GM23338 (cell line): ENCODE data around the gene KLHL41. TPM values are rescaled to one million over a fixed set of nuclear protein-coding genes. Genes with fewer than 3 reads are reported as not detected.

Experiments used
- ATAC-seq: fragments of 200-7000 bp; cut with Tn5 transposase; 3 replicates; pipeline ENCODE4 v1.9.1; 2020
- DNase-seq: peaks from one replicate; pipeline ENCODE4 v3.0.0-alpha.2; 2015; ENCODE audit warnings: low spot score
- H2AFZ ChIP-seq: fragments of 200-600 bp; sonication (generic); 2 replicates; pipeline ENCODE4 v1.8.0; 2016; ENCODE audit warnings: antibody characterized with exemption, mild to moderate bottlenecking, moderate library complexity
- H3F3A ChIP-seq: fragments of 200-600 bp; sonication (generic); replicated peaks from 2 replicates; pipeline ENCODE4 v1.8.0; 2017; ENCODE audit warnings: antibody characterized with exemption, mixed run types, low read depth
- H3K27ac ChIP-seq: fragments of 200-600 bp; sonication (generic); 2 replicates; pipeline ENCODE4 v1.6.1; 2016; ENCODE audit warnings: low read depth
- H3K27me3 ChIP-seq: fragments of 200-600 bp; sonication (generic); 2 replicates; pipeline ENCODE4 v1.8.0; 2016; ENCODE audit warnings: mild to moderate bottlenecking, mixed run types, moderate library complexity; ENCODE audit not compliant: insufficient read depth
- H3K36me3 ChIP-seq: fragments of 200-600 bp; sonication (generic); 2 replicates; pipeline ENCODE4 v1.8.0; 2016; ENCODE audit warnings: mild to moderate bottlenecking; ENCODE audit not compliant: insufficient read depth
- H3K4me1 ChIP-seq: fragments of 200-600 bp; sonication (generic); 2 replicates; pipeline ENCODE4 v1.8.0; 2016; ENCODE audit warnings: mild to moderate bottlenecking, moderate library complexity; ENCODE audit not compliant: insufficient read depth
- H3K4me2 ChIP-seq: fragments of 200-600 bp; sonication (generic); 2 replicates; pipeline ENCODE4 v1.7.1; 2017; ENCODE audit warnings: mixed run types
- H3K4me3 ChIP-seq: fragments of 200-600 bp; sonication (generic); 2 replicates; pipeline ENCODE4 v1.6.1; 2016; ENCODE audit warnings: mixed run types
- H3K79me2 ChIP-seq: fragments of 200-600 bp; sonication (generic); replicated peaks from 2 replicates; pipeline ENCODE4 v1.8.0; 2017; ENCODE audit warnings: mild to moderate bottlenecking; ENCODE audit not compliant: insufficient read depth
- H3K9me2 ChIP-seq: fragments of 200-600 bp; sonication (generic); 2 replicates; pipeline ENCODE4 v1.8.0; 2017; ENCODE audit not compliant: insufficient read depth
- H4K20me1 ChIP-seq: fragments of 200-600 bp; sonication (generic); replicated peaks from 2 replicates; pipeline ENCODE4 v1.8.0; 2017; ENCODE audit warnings: mild to moderate bottlenecking; ENCODE audit not compliant: insufficient read depth
- H3K27ac Mint-ChIP-seq: 2 replicates; pipeline ENCODE4 v1.8.0; 2020; ENCODE audit warnings: inconsistent platforms, mild to moderate bottlenecking, moderate library complexity, mixed read lengths
- H3K27me3 Mint-ChIP-seq: 3 replicates; pipeline ENCODE4 v1.8.0; 2022; ENCODE audit warnings: low read depth, mild to moderate bottlenecking, moderate library complexity, mixed read lengths, inconsistent platforms; ENCODE audit not compliant: insufficient read depth, poor library complexity
- H3K36me3 Mint-ChIP-seq: 3 replicates; pipeline ENCODE4 v1.8.0; 2021; ENCODE audit warnings: low read depth, mild to moderate bottlenecking, inconsistent platforms, moderate library complexity, mixed read lengths
- H3K4me1 Mint-ChIP-seq: 3 replicates; pipeline ENCODE4 v1.8.0; 2020; ENCODE audit warnings: mild to moderate bottlenecking, inconsistent platforms, mixed read lengths
- H3K4me3 Mint-ChIP-seq: 3 replicates; pipeline ENCODE4 v1.8.0; 2021; ENCODE audit warnings: moderate library complexity, mild to moderate bottlenecking, inconsistent platforms, mixed read lengths
- H3K9me3 Mint-ChIP-seq: 3 replicates; pipeline ENCODE4 v1.8.0; 2020; ENCODE audit warnings: moderate library complexity, mild to moderate bottlenecking, inconsistent platforms, mixed read lengths
- CREB1 ChIP-seq: fragments of 250-450 bp; sonication (Bioruptor Pico); IDR thresholded peaks from 2 replicates; pipeline ENCODE4 v1.5.0; 2020; ENCODE audit warnings: low read depth, mild to moderate bottlenecking, moderate library complexity
- ETS1 ChIP-seq: IDR thresholded peaks from 2 replicates; pipeline ENCODE4 v1.6.1; 2016; ENCODE audit warnings: antibody characterized with exemption
- EZH2 ChIP-seq: fragments of 200-600 bp; sonication (generic); IDR thresholded peaks from one replicate; pipeline ENCODE4 v1.8.0; 2017; ENCODE audit warnings: antibody characterized with exemption, mild to moderate bottlenecking, low read depth; ENCODE audit not compliant: unreplicated experiment
- EZH2phosphoT487 ChIP-seq: fragments of 200-600 bp; sonication (generic); IDR thresholded peaks from one replicate; pipeline ENCODE4 v1.8.1; 2018; ENCODE audit warnings: antibody characterized with exemption; ENCODE audit not compliant: unreplicated experiment
- JUNB ChIP-seq: IDR thresholded peaks from one replicate; pipeline ENCODE4 v1.6.1; 2016; ENCODE audit warnings: antibody characterized with exemption; ENCODE audit not compliant: unreplicated experiment
- NANOG ChIP-seq: IDR thresholded peaks from 2 replicates; pipeline ENCODE4 v1.6.1; 2016; ENCODE audit warnings: antibody characterized with exemption, borderline replicate concordance
- POLR2AphosphoS5 ChIP-seq: IDR thresholded peaks from 2 replicates; pipeline ENCODE4 v1.6.1; 2016; ENCODE audit warnings: antibody characterized with exemption, low read depth
- ZNF114 ChIP-seq: fragments of 250-450 bp; sonication (Bioruptor Pico); IDR thresholded peaks from 2 replicates; pipeline ENCODE4 v1.5.0; 2020; ENCODE audit warnings: mild to moderate bottlenecking, moderate library complexity
- ZNF331 ChIP-seq: fragments of 250-450 bp; sonication (Bioruptor Pico); IDR thresholded peaks from 2 replicates; pipeline ENCODE4 v1.5.0; 2020; ENCODE audit warnings: low read depth, mild to moderate bottlenecking, moderate library complexity
- ZNF462 ChIP-seq: fragments of 250-450 bp; sonication (Bioruptor Pico); IDR thresholded peaks from 2 replicates; pipeline ENCODE4 v1.5.0; 2020; ENCODE audit warnings: mild to moderate bottlenecking, moderate library complexity
- polyA plus RNA-seq: library from polyadenylated mRNA; unstranded; fragments of >200 nt; fragmentation: Nextera tagmentation; extraction: Ambion mirVana; gene quantifications from 2 replicates; pipeline ENCODE4 v1.2.1, GENCODE V29; 2016
- total RNA-seq: library from RNA; depleted of rRNA; stranded (reverse); fragments of >200 nt; shearing (Covaris generic); gene quantifications from 2 replicates; pipeline ENCODE4 v1.2.3, GENCODE V29; 2014
- TF ChIP-seq, protein P1 (sequence below): IDR thresholded peaks from one replicate; pipeline ENCODE4 v1.6.1; 2018; ENCODE audit warnings: antibody characterized with exemption; ENCODE audit not compliant: unreplicated experiment

The KLHL41 gene
- total and polyA plus RNA-seq, 2 experiments from 2014 or later = not detected

DNA sequence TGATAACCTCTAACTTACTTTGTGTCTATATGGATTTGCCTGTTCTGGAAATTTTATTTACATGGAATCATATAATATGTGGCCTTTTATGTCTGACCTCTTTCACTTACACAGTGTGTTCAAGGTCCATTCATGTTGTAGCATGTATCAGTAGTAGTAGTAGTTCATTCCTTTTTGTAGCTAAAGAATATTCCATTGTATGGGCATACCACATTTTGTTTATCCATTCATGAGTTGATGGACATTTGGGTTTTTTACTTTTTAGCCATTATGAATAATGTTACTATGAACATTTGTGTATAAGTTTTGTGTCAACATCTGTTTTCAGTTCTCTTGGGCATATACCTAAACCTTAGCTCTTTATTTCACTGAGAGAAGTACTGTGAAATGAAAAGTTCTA, 18.7 kb upstream of the KLHL41 start (continued):
- no peak for TF ChIP-seq NANOG

DNA sequence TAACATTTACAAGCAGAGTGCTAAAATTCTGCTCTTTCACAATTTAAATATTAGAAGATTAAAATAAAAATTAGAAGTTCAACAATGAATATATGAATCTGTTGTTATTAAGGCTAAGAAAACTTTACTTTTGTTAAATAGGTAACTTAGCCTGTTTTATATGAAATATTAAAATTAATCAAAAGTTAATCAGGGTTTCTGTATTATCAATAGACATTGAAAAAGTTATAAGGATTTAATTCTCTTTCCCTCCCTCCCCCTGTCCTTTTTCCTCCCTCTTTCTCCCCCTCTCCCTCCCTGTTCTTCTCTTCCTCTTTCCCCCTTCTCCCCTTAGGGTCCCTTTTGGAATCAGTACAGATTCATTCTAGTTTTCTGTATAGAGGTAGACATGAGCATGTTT, 18.1 kb upstream of the KLHL41 start:
- Histone ChIP-seq H3K9me2 (no peaks in the 10 kb centered on the region), H3K27me3 (no peaks in the 10 kb centered on the region), H3F3A (no peaks in the 10 kb centered on the region), H3K27ac (no peak overlapping the region), H3K4me2 (no peak overlapping the region), H3K4me3 (no peak overlapping the region), H3K79me2 (no peaks in the 10 kb centered on the region), H3K36me3 (no peaks in the 10 kb centered on the region), H3K4me1 (no peaks in the 10 kb centered on the region), H4K20me1 (no peaks in the 10 kb centered on the region), H2AFZ (no peak overlapping the region)
- TF ChIP-seq ZNF462 (CRISPR knock-in tag) = no peak
- no peak for TF ChIP-seq EZH2phosphoT487
- TF ChIP-seq ETS1 = no peak
- no peak for TF ChIP-seq JUNB
- no peak for TF ChIP-seq EZH2
- no peak for TF ChIP-seq POLR2AphosphoS5
- TF ChIP-seq, protein P1, sequence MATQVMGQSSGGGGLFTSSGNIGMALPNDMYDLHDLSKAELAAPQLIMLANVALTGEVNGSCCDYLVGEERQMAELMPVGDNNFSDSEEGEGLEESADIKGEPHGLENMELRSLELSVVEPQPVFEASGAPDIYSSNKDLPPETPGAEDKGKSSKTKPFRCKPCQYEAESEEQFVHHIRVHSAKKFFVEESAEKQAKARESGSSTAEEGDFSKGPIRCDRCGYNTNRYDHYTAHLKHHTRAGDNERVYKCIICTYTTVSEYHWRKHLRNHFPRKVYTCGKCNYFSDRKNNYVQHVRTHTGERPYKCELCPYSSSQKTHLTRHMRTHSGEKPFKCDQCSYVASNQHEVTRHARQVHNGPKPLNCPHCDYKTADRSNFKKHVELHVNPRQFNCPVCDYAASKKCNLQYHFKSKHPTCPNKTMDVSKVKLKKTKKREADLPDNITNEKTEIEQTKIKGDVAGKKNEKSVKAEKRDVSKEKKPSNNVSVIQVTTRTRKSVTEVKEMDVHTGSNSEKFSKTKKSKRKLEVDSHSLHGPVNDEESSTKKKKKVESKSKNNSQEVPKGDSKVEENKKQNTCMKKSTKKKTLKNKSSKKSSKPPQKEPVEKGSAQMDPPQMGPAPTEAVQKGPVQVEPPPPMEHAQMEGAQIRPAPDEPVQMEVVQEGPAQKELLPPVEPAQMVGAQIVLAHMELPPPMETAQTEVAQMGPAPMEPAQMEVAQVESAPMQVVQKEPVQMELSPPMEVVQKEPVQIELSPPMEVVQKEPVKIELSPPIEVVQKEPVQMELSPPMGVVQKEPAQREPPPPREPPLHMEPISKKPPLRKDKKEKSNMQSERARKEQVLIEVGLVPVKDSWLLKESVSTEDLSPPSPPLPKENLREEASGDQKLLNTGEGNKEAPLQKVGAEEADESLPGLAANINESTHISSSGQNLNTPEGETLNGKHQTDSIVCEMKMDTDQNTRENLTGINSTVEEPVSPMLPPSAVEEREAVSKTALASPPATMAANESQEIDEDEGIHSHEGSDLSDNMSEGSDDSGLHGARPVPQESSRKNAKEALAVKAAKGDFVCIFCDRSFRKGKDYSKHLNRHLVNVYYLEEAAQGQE = no peak
- no peak for TF ChIP-seq ZNF331 (CRISPR knock-in tag)
- TF ChIP-seq CREB1 (CRISPR knock-in tag) = no peak
- no peak for TF ChIP-seq ZNF114 (CRISPR knock-in tag)
- peaks cover 3% of the 10 kb centered on the region; the same call in 2 of the 3 replicates for H3K36me3 Mint-ChIP-seq
- peaks cover 2% of the 10 kb centered on the region for H3K27me3 Mint-ChIP-seq
- DNase-seq = no peak
- ATAC-seq = no peak
- H3K27ac Mint-ChIP-seq = no peak overlapping the region
- no peaks in the 10 kb centered on the region for H3K4me1 Mint-ChIP-seq
- H3K9me3 Mint-ChIP-seq = peaks cover 4% of the 10 kb centered on the region; the same call in 1 of the 3 replicates
- no peak overlapping the region for H3K4me3 Mint-ChIP-seq
